Frontal cortex (tissue), 4 donors: ENCODE measurements around the gene MED1. TPM values are rescaled to one million over a fixed set of nuclear protein-coding genes. Genes with fewer than 3 reads are reported as not detected.
"Not testable (repeated sequence)": the region's sequence is repeated elsewhere in the genome, so short reads cannot be mapped to it uniquely, and the experiment has no call there.

ENCODE experiments used
- DNase-seq, 2 donors: peaks; one replicate each; pipeline ENCODE4 v3.0.0; 2012; ENCODE audit warnings: low spot score in 2 of 2
- FAIRE-seq: peaks from 2 replicates; lab custom pipeline; 2012; peaks lifted over from hg19 to GRCh38; lab: Jason Lieb, UNC
- total RNA-seq: library from RNA; depleted of rRNA; stranded (reverse); fragments of >200 nt; gene quantifications from one replicate; pipeline ENCODE4 v1.2.3, GENCODE V29; 2014
- donor health status: control.
- donor health status: control.
- donor health status: control.

MED1 gene
- total RNA-seq, 1 donor from 2014 or later: 22.4 TPM

DNA sequence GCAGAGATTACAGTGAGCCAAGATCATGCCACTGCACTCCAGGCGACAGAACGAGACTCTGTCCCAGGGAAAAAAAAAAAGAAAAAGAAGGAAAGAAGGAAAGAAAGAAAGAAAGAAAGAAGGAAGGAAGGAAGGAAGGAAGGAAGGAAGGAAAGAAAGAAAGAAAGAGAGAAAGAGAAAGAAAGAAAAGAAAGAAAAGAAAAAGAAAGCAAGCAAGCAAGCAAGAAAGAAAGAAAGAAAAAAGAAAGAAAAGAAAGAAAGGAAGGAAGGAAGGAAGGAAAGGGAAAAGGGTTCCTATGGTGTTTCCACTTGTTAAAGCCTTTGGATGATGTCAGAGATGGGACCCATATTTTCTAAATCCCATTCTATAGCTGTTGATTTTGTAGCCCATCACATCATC is 11.2 kb downstream of the MED1 start:
- FAIRE-seq, DNase-seq: not testable (repeated sequence)

DNA sequence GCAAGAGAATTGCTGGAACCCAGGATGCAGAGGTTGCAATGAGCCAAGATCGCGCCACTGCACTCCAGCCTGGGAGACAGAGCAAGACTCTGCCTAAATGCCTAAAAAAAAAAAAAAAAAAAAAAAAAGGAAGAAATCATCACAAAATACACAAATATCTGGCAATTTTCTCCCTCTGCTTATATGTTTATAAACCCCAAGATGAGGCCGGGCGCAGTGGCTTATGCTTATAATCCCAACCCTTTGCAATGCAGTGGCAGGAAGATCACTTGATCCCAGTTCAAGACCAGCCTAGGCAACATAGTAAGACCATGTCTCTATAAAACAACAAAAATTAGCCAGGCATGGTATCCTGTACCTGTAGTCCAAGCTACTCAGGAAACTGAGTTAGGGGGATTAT is 21.5 kb downstream of the MED1 start:
- FAIRE-seq: no peak
- DNase-seq: no peak

DNA sequence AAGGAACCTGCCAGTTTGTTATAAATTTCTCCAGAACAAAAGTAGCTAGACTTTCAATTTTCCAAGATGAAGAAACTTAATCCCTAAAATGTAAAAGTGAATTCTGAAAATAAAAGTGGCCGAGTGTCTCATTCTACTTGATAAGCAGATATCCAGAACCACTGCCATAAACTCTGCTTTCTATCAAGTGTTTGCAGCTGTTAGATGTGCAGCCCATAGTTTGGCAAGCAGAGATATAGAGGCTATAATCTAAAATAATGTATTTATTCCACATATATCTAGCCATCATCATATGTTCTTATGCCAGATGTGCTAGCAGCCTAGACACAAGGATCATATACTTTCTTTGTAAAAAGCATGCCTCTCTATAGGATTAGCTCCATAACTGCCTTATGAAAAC is 34.9 kb downstream of the MED1 start:
- DNase-seq: no peak
- no peak for FAIRE-seq

DNA sequence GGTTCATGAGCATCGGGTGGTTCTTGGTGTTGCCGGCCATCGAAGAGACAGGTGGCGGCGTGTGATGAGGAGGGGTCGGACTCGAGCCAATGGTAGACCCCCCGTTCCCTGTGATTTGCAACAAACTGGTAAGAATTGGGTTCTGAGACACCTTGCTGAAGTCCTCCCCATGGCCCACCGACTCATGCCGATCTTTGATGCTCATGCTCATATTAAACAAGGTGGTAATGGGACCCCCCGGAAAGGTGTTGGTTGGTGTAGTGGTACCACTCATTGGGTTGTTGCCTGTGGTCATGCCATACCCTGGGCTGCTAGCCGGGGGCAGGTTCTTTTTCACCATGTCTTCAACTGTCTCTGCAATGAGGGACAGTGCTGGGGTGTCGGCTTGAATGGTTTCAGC is 40.8 kb downstream of the MED1 start:
- DNase-seq: no peak
- no peak for FAIRE-seq

DNA sequence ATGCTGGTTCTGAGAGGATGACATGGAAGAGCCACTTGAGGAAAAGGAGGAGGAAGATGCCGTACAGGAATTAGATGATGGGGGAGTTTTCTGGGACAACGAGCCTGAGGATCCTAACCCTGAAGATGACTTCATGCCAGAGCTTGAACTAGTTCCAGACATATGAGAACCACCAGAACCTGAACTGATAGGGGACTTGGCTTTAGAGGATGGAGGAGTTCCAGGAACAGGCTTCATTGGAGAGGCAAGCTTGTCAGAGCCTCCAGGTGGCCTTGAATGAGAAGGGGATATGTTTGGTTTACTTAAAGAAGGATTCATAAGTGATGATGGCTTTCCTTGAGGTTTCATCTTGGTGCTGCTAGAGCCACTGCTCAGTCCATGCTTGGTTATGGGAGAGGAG is 42.7 kb downstream of the MED1 start:
- FAIRE-seq (no peak), DNase-seq (no peak)

DNA sequence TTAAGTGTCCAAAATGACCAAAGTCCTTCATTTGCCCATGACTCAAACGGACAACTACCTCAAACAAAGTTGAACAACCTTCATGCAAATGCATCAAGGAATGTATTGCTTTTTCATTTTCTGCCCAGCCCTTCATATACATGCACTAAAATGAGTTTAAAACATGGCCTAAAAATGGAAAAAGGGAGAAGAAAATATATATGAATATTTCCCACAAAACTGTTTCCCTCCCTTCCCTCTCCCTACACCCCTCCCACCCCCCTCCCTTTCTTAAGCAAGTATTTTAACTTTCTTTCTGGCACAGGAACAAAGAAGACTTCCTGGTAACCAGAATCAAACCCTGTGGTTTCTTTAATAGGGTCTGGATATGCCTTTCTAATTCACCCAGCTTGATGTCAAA is 44.1 kb downstream of the MED1 start:
- FAIRE-seq: no peak
- no peak for DNase-seq

DNA sequence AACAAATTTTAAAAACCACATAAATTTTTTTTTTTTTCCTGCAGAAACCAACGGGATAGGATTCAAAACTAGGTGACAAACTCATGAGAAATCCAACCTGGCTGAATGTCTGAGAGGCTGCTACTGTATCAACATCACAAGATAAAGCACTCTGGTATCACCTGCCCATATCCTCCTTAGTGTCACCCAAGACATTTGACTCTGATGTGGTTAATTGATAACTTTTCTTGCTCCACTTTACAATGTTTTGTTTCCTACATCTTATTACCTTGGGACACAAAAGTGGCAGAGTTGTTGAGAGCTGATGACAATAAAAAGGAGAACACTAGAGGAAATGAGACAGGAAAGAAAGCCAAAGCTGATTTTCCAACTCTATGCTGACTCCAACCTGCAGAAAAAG is 45.6 kb downstream of the MED1 start:
- no peak for FAIRE-seq

DNA sequence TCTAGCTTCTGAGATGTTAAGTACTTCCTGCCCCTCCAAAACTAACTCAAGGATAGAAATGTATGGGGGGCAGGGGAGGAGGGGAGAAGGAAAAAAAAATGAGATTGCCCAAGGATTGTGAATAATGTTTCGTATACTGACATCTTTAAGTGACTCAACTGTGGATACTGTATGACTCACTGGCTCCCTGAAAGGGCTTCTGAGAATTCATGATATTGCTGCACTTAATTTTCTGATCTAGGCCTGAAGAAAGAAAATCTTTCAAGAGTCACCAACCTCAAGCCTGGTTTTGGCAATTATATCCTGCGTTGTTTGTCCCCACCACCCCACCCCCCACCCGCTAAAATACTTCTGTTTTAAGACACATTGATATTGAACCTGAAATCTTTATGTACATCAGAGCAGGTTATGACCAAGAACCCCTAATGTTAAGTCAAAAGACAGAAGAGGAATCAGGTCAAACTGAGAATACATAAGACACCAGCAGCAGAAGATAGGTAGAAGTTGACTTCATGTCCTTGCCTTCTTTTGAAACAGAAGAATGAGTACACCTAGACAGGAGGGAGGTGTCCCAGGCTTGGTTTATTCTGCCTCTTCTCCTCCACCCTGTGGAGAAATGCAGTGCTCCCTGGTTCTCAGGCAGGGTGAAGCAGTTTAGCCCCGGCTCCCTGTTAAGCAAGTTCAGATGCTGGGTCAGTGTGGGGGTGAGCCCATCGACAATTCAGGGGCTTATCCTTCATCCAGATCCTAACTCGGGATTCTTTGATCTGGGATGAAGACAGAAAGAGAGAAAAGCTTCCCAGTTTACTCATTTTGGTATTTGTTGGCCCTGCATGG is 46.3 kb downstream of the MED1 start:
- no peak for FAIRE-seq
- no peak for DNase-seq

More for the DNA sequence above, 45.6 kb downstream of the MED1 start:
- DNase-seq: no peak

DNA sequence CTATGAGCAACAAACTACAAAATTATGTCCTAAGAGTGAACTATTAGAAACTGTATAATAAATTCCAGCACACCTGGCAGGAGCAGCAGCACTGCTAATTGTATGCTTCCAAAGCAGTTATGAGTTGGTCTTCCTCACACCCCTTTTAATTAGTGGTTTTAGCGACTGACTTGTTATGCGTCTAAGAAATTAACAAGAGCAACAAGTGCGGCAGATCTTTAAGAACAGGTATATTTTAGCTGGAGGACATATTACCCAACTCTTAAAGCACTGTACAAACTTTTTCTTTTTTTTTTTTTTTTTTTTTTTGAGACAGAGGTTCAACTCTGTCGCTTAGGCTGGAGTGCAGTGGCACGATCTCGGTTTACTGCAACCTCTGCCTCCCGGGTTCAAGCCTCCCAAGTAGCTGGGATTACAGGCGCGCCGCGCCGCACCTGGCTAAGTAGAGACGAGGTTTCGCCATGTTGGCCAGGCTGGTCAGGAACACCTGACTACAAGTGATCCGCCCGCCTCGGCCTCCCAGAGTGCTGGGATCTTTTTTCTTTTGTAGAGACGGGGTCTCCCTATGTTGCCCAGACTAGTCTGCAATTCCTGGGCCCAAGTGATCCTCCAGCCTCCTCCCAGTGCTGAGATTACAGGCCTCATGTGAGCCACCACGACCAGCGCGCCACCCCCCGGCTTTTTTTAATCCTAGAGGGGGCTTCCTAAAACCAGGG is 48.0 kb downstream of the MED1 start:
- FAIRE-seq: no peak
- DNase-seq: no peak

DNA sequence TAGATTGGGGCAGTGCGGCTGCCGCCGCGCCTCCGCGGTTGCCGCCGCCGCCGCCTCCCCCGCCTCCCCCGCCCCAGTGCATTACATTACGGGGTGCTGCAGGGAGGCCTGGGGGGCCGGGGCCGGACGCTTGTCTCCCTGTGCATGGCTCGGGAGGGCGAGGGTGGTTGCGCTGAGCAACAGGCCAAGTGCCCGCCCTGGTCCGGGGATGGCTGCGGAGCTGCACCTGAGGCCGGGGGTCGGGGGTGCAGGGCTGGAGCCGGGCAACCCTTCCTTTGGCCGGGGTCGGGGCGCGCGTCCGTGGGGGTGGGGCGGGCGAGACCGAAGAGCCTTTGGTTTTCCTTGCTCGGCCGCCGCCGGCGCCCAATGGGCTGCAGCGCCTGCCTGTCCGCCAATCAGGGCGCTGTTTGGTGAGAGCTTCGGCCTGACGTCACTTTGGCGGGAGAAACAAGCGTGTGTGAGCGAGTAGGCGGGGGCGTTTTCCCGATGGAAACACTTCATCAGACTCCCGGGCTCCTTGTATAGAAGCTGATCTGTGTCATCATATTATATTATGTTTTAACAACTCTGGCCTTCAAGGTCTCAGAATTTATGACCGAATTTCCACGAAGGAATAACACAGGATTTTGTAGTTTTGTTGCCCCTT is 48.7 kb downstream of the MED1 start:
- peak; percentile 90 to 96 for DNase-seq
- FAIRE-seq: no peak

DNA sequence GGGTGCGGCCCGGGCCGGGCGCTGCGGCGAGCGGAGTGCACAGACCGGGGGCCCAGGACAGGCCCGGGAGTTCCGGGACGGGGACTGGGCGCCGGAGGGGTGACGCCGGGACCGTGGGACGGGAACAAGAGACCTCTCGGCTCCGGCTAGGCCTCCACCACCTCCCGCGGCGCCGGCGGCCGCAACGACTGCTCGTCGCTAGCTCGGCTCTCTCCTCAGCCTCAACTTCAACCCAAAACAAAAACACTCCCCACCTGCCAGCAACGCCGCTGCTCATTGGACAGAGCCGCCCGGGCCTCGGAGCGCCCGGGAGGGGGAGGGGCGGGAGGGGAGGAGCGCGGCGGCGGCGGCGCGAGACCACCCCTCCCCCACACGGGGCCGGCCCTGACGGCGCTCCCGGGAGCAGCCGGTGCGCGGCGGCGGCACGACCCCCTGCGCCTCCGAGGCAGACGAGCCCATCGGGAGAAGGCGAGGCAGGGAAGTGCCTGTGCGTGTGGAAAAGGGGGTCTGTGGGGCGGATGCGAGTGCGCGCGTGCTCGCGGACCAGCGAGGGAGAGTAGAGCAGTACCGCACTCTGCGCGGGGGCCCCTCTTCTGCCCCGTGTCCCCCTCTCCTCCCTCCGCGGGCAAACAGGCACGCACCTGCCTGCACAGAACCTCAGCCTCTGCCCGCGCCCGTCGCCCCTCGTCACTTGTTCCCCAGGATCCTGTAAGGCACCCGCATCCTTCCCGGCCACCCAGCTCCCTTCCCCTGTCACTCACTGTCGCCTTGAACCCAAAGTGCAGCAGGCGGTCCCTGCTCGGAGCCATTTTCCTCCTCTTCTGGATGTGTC is 49.4 kb downstream of the MED1 start, which contains the start of gene FBXL20:
Gene FBXL20 (minus strand): TSS at position 215 of the 832 bp plus-strand sequence. CDS start 224 bp downstream, outside the sequence.
- FAIRE-seq: no peak

DNA sequence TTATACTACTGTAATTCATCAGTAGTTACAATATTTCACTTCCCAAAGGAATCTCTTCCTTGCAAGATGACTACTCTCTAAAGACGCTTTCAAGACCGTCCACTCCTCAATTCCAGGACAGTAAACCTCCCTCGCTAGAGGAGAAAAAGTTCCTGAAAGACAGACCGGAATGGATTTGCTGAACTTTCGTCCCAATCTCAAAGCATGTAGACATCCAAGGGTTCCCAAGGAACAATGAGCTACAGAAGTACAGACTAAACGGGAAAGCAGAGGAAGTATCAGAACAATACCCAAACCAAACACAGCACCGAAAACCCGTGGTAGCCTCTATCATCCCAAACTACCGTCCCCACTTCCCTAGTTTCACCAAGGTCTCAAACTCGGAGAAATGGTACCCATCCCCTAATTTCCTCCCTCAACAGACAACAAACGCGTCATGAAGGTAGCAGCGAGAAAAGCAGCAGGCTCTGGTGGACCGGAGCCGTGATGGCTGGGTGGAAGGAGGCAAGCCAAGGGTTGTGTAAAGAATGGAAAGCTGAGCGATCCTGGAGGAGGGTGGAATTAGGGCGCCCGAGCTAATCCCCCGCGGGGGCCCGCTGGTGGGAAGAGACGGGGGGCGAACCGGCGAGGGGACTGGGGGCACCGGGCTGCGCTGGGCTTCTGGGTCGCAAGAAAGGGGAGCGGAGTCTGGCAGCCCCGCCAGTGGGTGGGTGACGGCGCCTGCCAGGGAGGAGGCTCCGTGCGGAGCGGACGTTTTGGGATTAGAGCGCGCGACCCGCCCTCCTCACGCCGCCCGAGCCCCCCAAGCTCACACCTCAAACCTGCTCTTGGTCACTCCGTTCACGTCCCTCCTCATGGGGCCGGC is 50.3 kb downstream of the MED1 start:
- FAIRE-seq: no peak

More for the DNA sequence above, 49.4 kb downstream of the MED1 start, which contains the start of gene FBXL20:
- DNase-seq: peak; percentile 90 to 94

DNA sequence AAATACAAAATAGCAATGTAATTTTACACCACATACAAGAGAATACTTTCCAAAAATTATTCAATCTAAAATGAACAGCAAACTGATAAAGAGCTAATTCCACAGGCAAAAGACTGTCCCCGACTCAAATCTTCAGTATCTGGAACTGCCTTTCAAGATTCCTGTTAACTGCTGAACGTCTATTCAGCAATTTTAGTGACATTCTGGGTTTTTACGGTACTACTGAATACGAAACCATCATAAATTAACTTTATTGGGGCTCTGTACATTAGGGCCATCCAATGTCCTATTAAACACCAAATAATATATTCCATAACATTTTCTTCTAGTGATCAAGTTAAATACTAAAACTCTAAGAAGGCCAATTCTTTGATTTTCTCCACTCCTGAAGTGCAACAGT is 51.3 kb downstream of the MED1 start:
- DNase-seq: no peak
- FAIRE-seq: no peak

More for the DNA sequence above, 50.3 kb downstream of the MED1 start:
- DNase-seq: peak in 1 of 2 donors; percentile 22

DNA sequence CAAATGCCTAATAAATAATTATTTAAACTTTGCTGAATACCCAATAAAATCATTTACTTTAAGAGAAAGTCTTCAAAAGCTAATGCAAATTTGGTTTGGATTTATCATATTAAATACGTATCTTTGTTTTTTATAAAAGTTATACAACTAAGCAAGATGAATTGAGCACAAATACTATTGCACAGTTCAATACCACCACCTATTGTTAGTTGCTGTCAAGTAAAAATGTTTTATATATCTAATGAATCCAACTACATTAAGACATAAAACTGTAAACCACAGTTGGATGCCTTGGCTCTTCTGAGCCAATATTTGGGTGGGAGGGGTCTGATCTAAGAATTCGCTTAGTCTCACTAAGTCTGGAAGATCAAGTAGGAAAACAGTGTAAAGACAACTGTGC is 57.3 kb downstream of the MED1 start:
- FAIRE-seq: no peak
- no peak for DNase-seq

DNA sequence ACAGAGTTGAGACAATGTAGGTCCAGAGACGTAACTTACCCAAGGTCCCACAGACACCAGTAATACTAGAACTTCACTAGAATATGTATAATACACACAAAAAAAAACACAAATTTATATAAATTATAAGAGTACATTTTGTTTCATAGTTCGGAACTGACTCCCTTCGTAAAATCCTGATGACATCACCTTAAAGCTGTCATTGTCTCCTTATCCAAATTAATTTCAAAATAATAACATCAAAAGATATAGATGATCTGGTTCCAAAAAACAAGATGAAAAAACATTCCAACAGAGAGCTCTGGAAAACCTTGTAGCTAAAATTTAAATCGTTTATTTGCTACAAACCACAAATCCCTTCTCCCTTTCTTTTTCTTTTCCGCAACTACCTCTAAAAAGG is 59.6 kb downstream of the MED1 start:
- DNase-seq (no peak), FAIRE-seq (no peak)

DNA sequence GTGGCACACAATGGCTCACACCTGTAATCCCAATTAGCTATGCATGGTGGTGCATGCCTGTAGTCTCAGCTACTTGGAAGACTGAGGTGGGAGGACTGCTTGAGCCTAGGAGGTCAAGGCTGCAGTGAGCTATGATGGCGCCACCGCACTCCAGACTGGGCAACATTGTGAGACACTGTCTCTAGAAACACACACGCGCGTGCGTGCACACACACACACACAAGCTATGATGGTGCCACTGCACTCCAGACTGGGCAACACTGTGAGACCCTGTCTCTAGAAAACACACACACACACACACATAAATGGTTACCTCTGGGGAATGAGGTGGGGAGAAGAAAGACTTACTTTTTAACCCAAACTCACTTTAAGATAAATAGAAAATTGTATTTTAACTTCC is 66.0 kb downstream of the MED1 start:
- FAIRE-seq: no peak
- DNase-seq: no peak

DNA sequence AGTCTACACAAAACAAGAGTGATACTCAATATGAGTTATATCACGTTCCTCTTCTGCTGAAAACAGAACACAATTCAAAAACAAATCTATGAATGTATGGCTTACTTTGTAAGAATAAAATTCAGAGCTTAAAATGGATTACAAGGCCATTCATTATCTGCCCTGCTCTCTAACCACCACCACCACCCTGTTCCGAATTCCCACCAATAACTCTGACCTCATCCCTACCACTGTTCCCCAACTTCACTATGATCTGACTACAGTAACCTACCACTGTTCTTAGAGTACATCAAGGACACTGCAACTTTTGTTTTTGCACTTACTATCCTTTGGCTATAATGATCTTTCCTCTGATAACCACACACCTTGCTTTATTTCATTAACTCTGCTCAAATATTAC is 70.9 kb downstream of the MED1 start:
- DNase-seq (no peak), FAIRE-seq (no peak)

DNA sequence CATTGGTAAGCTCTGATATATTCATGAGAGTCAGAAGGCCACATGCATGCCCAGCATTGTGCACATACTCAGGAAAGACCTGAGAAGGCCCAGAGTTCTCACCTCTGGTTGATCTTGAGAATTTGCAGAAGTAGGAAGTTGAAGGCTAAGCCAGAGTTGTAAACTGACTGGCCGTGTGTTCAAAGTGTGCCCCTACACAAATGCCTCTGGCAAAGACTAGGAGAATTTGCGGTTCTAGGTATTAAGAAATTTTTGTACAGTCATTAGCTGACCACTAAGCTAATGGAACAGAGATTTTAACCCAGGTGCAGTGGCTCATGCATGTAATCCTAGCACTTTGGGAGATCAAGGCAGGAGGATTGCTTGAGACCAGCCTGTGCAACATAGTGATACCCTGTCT is 74.6 kb downstream of the MED1 start:
- FAIRE-seq: no peak
- no peak for DNase-seq

DNA sequence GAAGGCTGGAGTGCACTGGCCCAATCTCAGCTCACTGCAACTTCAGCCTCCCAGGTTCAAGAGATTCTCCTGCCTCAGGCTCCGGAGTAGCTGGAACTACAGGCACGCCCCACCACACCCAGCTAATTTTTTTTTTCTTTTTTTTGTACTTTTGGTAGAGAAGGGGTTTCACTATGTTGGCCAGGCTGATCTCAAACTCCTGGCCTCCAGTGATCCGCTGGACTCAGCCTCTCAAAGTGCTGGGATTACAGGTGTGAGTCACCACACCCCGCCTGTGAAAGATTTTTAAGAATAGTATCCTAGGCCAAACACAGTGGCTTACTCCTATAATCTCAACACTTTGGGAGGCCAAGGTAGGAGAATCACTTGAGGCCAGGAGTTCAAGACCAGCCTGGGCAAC is 83.3 kb downstream of the MED1 start:
- DNase-seq, FAIRE-seq: not testable (repeated sequence)
